ENCODE measurements around the gene RILPL2. TPM values are rescaled to one million over a fixed set of nuclear protein-coding genes. Genes with fewer than 3 reads are reported as not detected.
A peak's percentile ranks its signal among the peaks of the same experiment; 100 is the strongest.
"Not testable (repeated sequence)": the region's sequence is repeated elsewhere in the genome, so short reads cannot be mapped to it uniquely, and the experiment has no call there.

RILPL2 gene
- total RNA-seq, 1 donor from 2014 or later = 4.4 TPM

DNA sequence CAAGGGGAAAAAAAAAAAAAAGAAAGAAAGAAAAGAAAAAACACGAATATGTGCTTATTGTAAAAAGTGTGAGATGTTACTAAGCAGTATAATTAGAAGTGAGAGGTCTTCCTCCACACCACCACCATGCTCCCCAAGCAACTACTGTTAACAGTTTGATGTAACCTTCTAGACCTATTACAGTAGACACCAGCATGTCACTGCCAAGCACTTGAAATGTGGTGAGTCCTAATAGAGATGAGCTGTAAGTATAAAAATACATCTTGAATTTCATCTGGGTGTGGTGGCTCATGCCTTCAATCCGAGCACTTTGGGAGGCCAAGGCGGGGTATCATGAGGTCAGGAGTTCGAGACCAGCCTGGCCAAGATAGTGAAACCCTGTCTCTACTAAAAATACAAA is 13.4 kb upstream of the RILPL2 start:
- no peak for DNase-seq (ENCODE audit: low read depth)

DNA sequence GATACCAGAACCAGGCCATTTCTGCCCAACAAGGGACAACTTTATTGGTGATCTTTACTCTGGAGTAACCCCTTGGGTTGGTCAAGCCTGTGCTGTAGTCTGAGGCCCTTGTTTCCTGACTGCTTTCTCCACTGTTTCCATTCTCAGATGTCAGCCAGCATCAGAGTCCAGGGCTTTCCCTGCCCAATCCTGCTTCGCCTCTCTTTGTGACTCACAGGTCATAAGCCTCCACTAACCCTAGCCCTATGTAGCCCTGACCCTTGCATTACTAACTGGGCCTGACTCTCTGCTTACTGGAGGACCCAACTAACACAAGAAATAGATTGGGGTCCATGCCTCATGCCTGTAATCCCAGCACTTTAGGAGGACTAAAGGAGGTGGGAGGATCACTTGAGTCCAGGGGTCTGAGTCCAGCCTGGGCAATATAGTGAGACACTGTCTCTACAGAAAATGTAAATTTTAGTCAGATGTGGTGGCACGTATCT is 12.8 kb upstream of the RILPL2 start:
- no peak for DNase-seq (ENCODE audit: low read depth)

DNA sequence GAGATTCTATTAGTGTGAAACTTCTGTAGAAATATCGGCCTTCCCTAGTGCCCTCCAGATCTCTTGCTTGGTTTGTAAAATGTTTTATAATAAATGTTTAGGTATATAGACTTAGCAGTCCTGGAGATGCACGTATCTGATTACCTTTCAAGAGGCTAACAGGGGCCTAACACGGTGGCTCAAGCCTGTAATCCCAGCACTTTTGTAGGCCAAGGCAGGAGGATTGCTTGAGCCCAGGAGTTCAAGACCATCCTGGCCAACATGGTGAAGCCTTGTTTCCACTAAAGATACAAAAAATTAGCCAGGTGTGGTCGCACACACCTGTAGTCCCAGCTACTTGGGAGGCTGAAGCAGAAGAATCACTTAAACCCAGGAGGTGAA is 9.8 kb upstream of the RILPL2 start:
- no peak for DNase-seq (ENCODE audit: low read depth)

DNA sequence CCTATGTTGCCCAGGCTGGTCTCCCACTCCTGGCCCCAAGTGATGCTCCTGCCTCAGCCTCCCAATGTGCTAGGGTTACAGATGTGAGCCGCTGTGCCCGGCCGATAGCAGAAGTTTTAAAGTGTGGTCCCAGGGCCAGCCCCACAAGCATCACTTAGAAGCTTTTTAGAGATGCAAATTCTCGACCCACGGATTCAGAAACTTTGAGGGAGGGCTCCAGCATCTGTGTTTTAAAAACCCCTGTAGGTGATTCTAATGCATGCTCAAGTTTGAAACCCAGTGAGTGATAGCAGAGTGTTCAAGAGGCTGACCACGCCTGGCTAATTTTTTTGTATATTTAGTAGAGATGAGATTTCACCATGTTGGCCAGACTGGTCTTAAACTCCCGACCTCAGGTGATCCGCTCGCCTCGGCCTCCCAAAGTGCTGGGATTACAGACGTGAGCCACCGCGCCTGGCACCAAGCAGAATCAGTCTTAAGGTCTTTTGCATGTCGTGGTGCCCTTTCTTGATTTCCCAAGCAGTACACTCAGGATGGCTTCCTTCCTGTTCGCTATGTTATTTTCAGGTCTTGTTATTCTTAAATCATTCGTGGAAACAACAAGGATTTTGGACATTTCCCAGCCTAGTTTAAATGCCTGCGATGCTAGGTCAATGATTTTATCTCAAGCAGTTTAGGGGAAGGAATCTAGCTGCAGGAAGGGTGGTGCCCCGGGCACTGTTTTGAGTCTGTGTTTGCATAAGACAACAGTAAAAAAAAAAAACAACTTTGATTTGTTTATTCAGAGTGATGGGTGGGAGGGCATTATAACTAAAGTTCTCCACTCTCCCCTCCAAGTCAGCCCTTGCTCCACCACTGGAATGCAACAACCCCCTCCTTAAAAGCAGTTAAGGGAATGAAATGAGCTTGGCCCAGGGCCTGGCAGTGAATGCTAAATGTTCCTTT is 9.2 kb upstream of the RILPL2 start:
- peak; percentile 80 for DNase-seq (ENCODE audit: low read depth)

DNA sequence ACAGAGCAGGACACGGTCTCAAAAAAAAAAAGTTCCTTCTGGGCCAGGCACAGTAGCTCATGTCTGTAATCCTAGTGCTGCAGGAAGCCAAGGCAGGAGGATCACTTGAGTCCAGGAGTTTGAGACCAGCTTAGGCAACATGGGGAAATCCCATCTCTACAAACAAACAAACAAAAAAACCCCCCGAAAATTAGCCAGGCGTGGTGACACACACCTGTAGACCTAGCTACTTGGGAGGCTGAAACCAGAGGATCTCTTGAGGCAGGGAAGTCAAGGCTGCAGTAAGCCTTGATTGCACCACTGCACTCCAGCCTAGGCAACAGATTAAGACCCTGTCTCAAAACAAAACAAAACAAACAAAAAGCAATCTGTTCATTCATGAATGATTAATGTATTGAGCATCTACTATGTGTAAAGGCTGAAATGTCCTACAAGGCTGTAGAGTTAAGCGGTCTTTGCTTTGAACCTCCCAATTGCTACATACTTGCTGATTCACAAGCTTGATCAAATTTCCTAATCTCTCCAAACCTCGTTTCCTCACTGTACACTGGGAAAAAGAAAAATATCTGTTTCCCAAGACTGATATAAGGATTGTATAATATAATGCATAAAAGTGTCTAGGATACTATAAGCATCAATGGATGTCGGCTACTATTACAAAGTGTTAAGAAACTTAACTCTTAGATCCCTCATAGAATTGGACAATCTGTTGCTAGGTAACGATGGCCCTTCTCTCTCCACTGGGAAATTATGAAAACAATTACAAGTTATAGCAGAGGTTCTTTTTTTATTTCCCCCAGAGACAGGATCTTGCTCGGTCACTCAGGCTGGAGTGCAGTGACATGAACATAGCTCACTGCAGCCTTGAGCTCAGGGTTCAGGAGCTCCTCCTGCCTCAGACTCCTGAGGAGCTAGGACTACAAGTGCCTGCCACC is 7.9 kb upstream of the RILPL2 start:
- DNase-seq (ENCODE audit: low read depth) = peak; percentile 29

DNA sequence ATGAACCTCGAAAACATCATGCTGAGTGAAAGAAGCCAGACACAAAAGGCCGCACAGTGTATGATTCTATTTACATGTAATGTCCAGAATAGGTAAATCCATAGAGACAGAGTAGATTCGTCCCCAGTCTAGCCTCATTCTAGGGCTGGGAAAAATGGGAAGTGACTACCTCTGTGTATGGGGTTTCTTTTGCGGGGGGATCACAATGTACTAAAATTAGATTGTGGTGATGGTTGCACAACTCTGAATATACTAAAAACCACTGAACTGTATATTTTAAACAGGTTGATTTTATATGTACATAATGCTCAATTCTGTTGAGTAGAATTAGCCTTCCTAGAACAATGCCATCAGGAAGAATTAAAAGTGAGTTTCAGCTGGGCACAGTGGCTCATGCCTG is 6.3 kb upstream of the RILPL2 start:
- no peak for DNase-seq (ENCODE audit: low read depth)

DNA sequence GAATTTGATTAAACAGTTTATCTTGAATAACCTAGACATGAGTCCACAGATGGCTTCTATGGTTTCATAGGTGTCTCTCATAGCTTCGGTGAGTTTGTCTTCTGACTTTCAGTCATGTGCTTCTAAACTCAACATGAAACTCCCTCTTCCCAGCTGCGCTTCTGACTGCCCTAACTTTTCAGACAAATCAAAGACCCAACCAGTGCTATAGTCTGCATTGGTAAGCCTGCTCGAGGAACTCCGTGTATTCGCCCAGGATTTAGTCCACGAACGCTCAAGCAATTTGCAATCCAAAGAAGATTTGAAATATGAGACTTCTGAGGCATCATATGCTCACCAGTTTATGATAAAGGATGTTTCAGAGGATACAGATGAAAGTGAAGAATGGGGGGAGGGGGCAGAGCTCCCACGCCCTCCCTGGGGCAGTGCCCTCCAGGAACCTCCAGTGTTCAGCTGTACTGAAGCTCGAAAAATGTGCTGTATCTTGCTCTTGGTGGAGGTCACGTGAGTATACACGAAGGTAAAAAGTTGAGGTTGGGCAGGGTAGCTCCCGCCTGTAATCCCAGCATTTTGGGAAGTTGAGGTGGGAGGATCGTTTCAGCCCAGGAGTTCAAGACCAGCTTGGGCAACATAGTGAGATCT is 5.2 kb upstream of the RILPL2 start:
- no peak for DNase-seq (ENCODE audit: low read depth)

DNA sequence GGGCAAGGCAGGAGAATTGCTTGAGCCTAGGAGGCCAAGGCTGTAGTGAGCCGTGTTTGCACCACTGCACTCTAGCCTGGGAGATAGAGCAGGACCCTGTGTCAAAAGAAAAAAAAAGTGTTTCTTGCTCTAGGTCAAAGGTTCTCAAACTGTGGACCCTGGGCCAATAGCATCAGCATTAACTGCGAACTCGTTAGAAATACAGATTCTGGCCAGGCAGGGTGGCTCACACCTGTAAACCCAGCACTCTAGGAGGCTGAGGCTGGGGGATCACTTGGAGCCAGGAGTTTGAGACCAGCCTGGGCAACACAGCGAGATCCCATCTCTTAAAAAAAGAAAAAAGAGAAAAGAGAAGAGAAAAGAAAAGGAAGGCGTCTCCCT is 858 bp downstream of the RILPL2 start:
- no peak for DNase-seq (ENCODE audit: low read depth)

DNA sequence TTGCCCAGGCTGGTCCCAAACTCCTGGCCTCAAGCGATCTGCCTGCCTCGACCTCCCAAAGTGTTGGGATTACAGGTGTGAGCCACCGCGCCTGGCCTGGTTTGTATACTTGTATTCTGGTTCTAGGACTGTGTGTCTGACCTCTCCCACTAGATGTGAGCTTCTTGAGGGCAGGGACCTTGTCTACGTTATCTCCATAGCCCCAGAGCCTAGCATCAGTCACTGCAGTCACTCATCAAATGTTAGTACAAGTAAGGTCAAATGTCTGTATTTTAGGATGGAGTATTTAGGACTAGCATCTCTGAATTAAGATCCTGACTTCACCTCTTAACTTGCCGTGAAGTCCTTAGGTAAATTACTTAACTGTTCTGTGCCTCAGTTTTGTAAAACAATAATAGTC is 2.9 kb downstream of the RILPL2 start:
- no peak for DNase-seq (ENCODE audit: low read depth)

DNA sequence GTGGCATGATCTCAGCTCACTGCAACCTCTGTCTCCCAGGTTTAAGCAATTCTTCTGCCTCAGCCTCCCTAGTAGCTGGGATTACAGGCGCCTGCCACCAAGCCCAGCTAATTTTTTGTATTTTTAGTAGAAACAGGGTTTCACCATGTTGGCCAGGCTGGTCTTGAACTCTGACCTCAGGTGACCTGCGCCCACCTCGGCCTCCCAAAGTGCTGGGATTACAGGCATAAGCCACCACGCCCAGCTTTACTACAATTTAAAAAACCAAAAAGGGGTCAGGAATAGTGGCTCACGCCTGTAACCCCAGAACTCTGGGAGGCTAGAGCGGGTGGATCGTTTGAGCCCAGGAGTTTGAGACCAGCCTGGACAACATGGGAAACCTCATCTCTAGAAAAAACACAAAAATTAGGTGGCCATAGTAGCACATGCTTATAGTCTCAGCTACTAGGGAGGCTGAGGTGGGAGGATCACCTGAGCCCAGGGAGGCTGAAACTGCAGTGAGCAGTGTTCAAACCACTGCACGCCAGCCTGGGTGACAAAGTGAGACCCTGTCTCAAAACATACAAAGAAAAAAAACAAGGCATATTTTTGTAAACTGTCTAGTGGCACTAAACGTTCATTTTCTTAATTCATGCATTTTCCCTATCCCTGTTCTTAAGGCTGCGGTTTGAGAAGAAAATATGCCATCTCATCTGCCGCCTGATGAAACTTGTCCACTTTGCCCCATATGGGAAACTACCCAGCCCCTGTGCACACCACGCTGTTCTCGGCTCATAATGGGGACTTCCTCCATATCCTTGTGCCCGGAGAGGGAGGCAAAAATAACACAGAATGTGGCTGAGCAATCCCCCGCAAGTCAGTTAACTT is 4.3 kb downstream of the RILPL2 start:
- DNase-seq (ENCODE audit: low read depth) = peak; percentile 40

DNA sequence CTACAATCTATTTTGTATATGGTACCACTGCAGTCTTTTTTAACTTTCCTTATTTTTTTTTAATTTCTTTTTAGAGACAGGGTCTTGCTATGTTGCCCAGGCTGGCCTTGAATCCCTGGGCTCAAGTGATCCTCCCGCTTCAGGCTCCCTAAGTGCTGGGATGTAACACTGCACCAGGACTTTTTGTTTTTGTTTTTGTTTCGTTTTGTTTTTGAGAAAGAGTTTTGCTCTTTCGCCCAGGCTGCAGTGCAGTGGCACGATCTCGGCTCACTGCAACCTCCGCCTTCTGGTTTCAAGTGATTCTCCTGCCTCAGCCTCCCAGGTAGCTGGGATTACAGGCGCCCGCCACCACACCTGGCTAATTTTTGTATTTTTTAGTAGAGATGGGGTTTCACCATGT is 7.4 kb downstream of the RILPL2 start:
- DNase-seq (ENCODE audit: low read depth) = not testable (repeated sequence)

DNA sequence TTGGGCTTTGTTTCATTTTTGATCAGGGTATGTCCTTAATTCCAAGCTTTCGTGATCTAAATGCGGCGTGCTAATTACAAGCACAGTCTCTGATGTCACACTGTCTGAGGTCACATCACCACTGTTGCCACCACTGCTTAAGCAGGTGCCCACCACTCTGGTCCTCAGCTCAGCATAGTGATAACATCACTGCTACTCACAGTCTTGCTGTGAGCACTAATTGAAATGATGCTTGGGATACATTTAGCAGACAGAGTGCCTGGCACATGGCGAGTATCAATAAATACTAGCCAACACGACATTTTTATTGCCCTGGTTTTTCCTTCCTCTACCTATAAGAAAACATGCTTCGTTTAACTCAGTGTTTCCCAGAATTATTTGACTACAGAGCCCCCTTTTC is 7.9 kb downstream of the RILPL2 start:
- DNase-seq (ENCODE audit: low read depth) = no peak

DNA sequence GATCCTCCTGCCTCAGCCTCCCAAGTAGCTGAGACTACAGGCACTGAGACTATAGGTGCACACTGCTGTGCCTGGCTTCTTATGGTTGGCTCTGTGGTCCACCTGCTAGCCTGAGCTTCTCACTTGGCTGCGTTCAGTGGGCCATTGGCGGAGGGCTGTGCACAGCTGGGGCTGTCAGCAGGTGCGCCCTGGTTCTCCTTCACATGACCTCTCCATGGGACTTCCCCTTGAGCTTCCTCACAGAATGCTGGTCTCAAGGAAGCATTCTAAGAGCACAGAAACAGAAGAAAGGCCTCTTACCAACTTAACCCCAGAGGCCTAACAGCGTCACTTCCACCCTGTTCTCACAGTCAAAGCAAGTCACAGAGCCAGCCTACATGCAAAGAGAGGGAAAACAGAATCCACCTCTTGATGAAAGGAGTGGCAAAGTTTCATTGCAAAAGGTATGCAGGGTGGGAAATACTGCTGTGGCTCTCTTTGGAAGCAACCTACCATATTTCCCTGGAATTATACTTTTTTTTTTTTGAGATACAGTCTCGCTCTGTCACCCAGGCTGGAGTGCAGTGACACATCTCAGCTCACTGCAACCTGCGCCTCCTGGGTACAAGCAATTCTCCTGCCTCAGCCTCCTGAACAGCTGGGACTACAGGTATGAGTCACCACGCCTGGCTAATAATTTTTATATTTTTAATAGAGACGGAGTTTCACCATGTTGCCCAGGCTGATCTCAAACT is 9.3 kb downstream of the RILPL2 start:
- no peak for DNase-seq (ENCODE audit: low read depth)

DNA sequence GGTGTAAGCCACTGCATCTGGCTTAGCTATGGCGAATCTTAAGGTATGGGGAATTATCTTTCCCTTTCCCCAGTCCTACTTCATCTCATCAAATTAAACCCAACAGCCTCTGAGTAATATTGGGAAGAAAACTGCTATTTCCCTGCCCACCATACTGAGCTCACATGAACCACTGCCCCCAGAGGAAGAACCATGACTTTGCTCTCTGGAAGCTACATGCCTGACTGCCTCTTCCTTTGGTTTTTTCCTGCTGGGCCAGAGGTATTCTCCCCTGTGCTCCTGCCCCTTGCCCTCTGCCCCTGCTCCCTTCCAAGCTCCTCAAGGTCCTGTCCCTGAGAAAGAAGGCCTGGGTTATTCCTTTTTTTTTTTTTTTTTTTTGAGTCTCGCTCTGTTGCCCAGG is 15.2 kb downstream of the RILPL2 start:
- no peak for DNase-seq (ENCODE audit: low read depth)

DNA sequence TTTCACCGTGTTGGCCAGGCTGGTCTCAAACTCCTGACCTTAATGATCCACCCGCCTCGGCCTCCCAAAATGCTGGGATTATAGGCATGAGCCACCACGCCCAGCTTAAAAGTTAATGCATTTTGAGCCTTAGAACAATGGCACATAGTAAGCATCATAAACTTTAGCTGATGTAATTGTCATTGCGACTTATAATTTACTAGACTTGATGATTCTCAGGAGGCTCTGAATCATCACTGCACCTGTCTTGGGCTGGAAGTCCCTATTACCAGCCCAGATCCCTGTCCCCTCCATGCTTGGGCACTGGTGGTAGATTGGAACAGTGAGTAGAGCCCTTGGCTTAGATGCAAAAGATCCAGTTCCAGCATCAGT is 26.5 kb downstream of the RILPL2 start:
- peak; percentile 18 for DNase-seq (ENCODE audit: low read depth)

DNA sequence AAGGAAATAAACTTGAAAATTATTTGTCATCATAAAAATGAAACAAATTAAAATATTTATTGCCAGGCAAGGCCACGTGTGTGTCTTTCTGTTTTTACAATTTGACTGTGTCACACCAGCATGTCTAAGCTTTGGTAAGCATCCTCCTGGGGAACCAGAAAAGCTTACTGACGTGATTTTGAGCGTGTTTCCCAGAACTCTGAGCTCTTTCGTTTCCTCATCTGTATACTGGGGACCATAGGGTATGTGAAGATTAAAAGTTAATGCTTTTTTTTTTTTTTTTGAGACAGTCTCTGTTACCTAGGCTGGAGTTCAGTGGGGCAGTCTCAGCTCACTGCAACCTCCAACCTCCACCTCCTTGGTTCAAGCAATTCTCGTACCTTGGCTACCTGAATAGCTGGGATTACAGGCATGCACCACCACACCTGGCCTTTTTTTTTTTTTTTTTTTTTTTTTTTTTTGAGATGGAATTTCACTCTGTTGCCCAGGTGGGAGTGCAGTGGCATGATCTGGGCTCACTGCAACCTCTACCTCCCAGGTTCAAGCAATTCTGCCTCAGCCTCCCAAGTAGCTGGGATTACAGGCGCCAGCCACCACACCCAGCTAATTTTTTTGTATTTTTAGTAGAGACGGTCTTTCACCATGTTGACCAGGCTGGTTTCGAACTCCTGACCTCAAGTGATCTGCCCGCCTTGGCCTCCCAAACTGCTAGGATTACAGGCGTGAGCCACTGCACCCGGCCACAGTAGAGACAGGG is 27.0 kb downstream of the RILPL2 start:
- not testable (repeated sequence) for DNase-seq (ENCODE audit: low read depth)

DNA sequence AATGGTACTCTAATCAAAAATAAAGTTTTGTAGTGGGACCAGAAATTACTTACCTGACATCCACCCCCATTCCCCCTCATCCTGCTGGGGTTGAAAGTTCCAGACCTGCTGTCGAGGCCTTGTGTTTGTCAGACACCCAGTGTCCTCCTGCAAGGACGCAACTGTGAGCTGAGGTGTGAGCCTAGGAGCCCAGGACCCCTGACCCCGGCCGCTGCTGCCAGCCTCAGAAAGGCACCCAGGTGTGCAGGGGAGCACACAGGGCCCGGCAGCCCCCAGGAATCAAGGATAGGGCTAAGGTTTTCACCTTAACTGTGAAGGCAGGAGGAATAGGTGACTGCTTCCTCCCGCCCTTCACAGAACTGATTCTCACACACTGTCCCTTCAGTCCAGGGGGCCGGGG is 27.9 kb downstream of the RILPL2 start:
- DNase-seq (ENCODE audit: low read depth) = not testable (repeated sequence)

DNA sequence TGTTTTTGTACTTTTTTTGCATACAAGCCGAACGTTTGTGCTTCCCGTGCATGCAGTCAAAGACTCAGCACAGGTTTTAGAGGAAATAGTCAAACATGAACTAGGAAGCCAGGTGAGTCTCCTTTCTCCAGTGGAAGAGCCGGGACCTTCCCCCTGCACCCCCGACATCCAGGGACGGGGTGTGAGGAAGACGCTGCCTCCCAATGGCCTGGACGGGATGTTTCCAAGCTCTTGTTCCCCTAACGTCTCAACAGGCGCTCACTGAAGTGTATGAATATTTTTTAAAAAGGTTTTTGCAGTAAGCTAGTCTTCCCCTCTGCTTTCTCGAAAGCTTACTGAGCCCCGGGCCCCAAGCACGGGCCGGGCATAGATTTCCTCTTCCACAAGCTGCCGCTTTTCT is 28.6 kb downstream of the RILPL2 start:
- DNase-seq (ENCODE audit: low read depth) = not testable (repeated sequence)

DNA sequence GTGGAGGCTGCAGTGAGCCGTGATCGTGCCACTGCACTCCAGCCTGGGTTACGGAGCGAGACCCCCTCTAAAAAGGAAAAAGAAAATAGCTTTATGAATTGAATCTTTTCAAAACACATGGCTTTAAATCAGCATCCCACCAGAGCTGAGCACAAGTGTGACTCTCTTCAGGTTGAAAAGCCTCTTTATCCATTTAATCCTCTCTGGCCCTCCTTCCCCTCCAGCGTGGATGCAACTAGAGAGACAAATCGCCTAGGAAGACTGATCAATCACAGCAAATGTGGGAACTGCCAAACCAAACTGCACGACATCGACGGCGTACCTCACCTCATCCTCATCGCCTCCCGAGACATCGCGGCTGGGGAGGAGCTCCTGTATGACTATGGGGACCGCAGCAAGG is 29.2 kb downstream of the RILPL2 start:
- not testable (repeated sequence) for DNase-seq (ENCODE audit: low read depth)

DNA sequence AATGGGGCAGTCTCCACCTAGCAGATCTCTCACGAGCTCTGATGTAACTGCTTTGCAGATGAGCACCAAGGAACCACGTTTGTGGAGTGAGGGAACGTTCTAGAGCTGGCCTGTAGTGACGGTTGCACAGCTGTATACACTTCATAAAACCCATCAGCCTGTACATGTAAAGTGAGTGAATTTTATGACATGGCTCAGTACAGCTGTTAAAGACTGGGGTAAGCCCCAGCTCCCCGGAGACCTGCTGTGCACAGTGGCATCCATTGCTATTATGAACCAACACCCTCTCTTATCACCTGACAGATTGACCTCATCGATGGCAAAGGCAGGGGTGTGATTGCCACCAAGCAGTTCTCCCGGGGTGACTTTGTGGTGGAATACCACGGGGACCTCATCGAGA is 31.9 kb downstream of the RILPL2 start:
- DNase-seq (ENCODE audit: low read depth) = no peak
